H9 (cell line): ENCODE data around the gene DNAAF1. TPM values are rescaled to one million over a fixed set of nuclear protein-coding genes. Genes with fewer than 3 reads are reported as not detected.

ENCODE experiments used
- DNase-seq: peaks from one replicate; pipeline ENCODE4 v3.0.0-alpha.2; 2017
- H2AFZ ChIP-seq: one replicate; pipeline ENCODE4 v1.6.1; 2013; ENCODE audit warnings: mild to moderate bottlenecking, low read length, control low read depth, moderate library complexity
- H2AK5ac ChIP-seq: 2 replicates; pipeline ENCODE4 v1.6.1; 2013; ENCODE audit warnings: low read length, control low read depth, mixed read lengths; ENCODE audit not compliant: insufficient read length
- H2BK120ac ChIP-seq: one replicate; pipeline ENCODE4 v1.6.1; 2013; ENCODE audit warnings: low read depth, mild to moderate bottlenecking, low read length, control low read depth, inconsistent platforms; ENCODE audit not compliant: poor library complexity, severe bottlenecking
- H2BK12ac ChIP-seq: 2 replicates; pipeline ENCODE4 v1.6.1; 2013; ENCODE audit warnings: low read length, control low read depth, mixed read lengths, low read depth; ENCODE audit not compliant: insufficient read length
- H2BK15ac ChIP-seq: 2 replicates; pipeline ENCODE4 v1.6.1; 2013; ENCODE audit warnings: low read depth, low read length, control low read depth
- H2BK20ac ChIP-seq: one replicate; pipeline ENCODE4 v1.6.1; 2013; ENCODE audit warnings: low read depth, mild to moderate bottlenecking, low read length, control low read depth, inconsistent platforms; ENCODE audit not compliant: poor library complexity, severe bottlenecking
- H2BK5ac ChIP-seq: 2 replicates; pipeline ENCODE4 v1.6.1; 2013; ENCODE audit warnings: low read length, control low read depth, mixed read lengths; ENCODE audit not compliant: insufficient read length
- H3K14ac ChIP-seq: 2 replicates; pipeline ENCODE4 v1.6.1; 2013; ENCODE audit warnings: low read length, control low read depth; ENCODE audit not compliant: insufficient read depth
- H3K18ac ChIP-seq: 2 replicates; pipeline ENCODE4 v1.6.1; 2013; ENCODE audit warnings: low read depth, mild to moderate bottlenecking, mixed read lengths, low read length, control low read depth; ENCODE audit not compliant: insufficient read length
- H3K23ac ChIP-seq: 2 replicates; pipeline ENCODE4 v1.6.1; 2013; ENCODE audit warnings: low read length, control low read depth, mixed read lengths, low read depth; ENCODE audit not compliant: insufficient read length
- H3K23me2 ChIP-seq: 2 replicates; pipeline ENCODE4 v1.6.1; 2013; ENCODE audit warnings: low read depth, mild to moderate bottlenecking, mixed read lengths, low read length, control low read depth; ENCODE audit not compliant: insufficient read length, poor library complexity, severe bottlenecking
- H3K27ac ChIP-seq: 2 replicates; pipeline ENCODE4 v1.5.1; 2013; ENCODE audit warnings: low read length, control low read depth, mixed read lengths, low read depth; ENCODE audit not compliant: insufficient read length
- H3K27me3 ChIP-seq: 2 replicates; pipeline ENCODE4 v1.6.1; 2013; ENCODE audit warnings: low read length, control low read depth, inconsistent platforms; ENCODE audit not compliant: insufficient read depth
- H3K4ac ChIP-seq: 2 replicates; pipeline ENCODE4 v1.6.1; 2013; ENCODE audit warnings: low read depth, mild to moderate bottlenecking, control low read depth, inconsistent platforms, low read length, moderate library complexity
- H3K4me1 ChIP-seq: 2 replicates; pipeline ENCODE4 v1.6.1; 2013; ENCODE audit warnings: low read length, control low read depth, inconsistent platforms; ENCODE audit not compliant: insufficient read depth
- H3K4me2 ChIP-seq: 2 replicates; pipeline ENCODE4 v1.6.1; 2013; ENCODE audit warnings: low read length, control low read depth, mixed read lengths; ENCODE audit not compliant: insufficient read length, insufficient read depth
- H3K56ac ChIP-seq: 2 replicates; pipeline ENCODE4 v1.6.1; 2013; ENCODE audit warnings: low read depth, mild to moderate bottlenecking, mixed read lengths, low read length, control low read depth; ENCODE audit not compliant: insufficient read length
- H3K79me1 ChIP-seq: 2 replicates; pipeline ENCODE4 v1.6.1; 2013; ENCODE audit warnings: low read depth, mild to moderate bottlenecking, moderate library complexity, low read length, control low read depth, inconsistent platforms; ENCODE audit not compliant: insufficient read depth, poor library complexity, severe bottlenecking
- H3K79me2 ChIP-seq: 2 replicates; pipeline ENCODE4 v1.6.1; 2013; ENCODE audit warnings: low read length, control low read depth, inconsistent platforms; ENCODE audit not compliant: insufficient read depth
- H3K9ac ChIP-seq: 2 replicates; pipeline ENCODE4 v1.6.1; 2013; ENCODE audit warnings: low read length, control low read depth, mixed read lengths; ENCODE audit not compliant: insufficient read length; ENCODE audit errors: extremely low read depth
- H3K9me3 ChIP-seq: one replicate; pipeline ENCODE4 v1.6.1; 2013; ENCODE audit warnings: low read depth, low read length, inconsistent platforms; ENCODE audit not compliant: control insufficient read depth
- H3T11ph ChIP-seq: one replicate; pipeline ENCODE4 v1.6.1; 2013; ENCODE audit warnings: mild to moderate bottlenecking, low read length, control low read depth, inconsistent platforms
- H4K20me1 ChIP-seq: one replicate; pipeline ENCODE4 v1.6.1; 2013; ENCODE audit not compliant: control insufficient read depth, insufficient read length, insufficient read depth
- H4K5ac ChIP-seq: 2 replicates; pipeline ENCODE4 v1.6.1; 2013; ENCODE audit warnings: low read depth, mild to moderate bottlenecking, mixed read lengths, low read length, control low read depth; ENCODE audit not compliant: insufficient read length
- H4K8ac ChIP-seq: replicated peaks from 2 replicates; pipeline ENCODE4 v1.6.1; 2013; ENCODE audit warnings: low read length, control low read depth, mixed read lengths, low read depth; ENCODE audit not compliant: insufficient read length
- H4K91ac ChIP-seq: 2 replicates; pipeline ENCODE4 v1.6.1; 2013; ENCODE audit warnings: low read depth, mild to moderate bottlenecking, moderate library complexity, mixed read lengths, low read length, control low read depth; ENCODE audit not compliant: insufficient read length
- H3K27ac Mint-ChIP-seq, 3 experiments: 2 replicates in 2 of 3; 3 replicates in 1 of 3; pipeline ENCODE4 v1.8.0; 2020 to 2021; ENCODE audit warnings: mixed read lengths in 3 of 3, mild to moderate bottlenecking in 1 of 3, moderate library complexity in 1 of 3
- H3K27me3 Mint-ChIP-seq: 2 replicates; pipeline ENCODE4 v1.8.0; 2021; ENCODE audit warnings: low read depth, mild to moderate bottlenecking, moderate library complexity, mixed read lengths
- H3K36me3 Mint-ChIP-seq, 3 experiments: 2 replicates in 2 of 3; 3 replicates in 1 of 3; pipeline ENCODE4 v1.8.0; 2020 to 2021; ENCODE audit warnings: low read depth in 3 of 3, mixed read lengths in 3 of 3; ENCODE audit not compliant: insufficient read depth in 1 of 3
- H3K4me1 Mint-ChIP-seq, 2 experiments: 2 replicates each; pipeline ENCODE4 v1.8.0; 2020; ENCODE audit warnings: mixed read lengths in 2 of 2
- H3K4me3 Mint-ChIP-seq, 2 experiments: 2 replicates in 1 of 2; 3 replicates in 1 of 2; pipeline ENCODE4 v1.8.0; 2020 to 2021; ENCODE audit warnings: mild to moderate bottlenecking in 2 of 2, mixed read lengths in 2 of 2, moderate library complexity in 1 of 2
- H3K9me3 Mint-ChIP-seq, 2 experiments: 2 replicates in 1 of 2; 3 replicates in 1 of 2; pipeline ENCODE4 v1.8.0; 2020; ENCODE audit warnings: mild to moderate bottlenecking in 2 of 2, mixed read lengths in 2 of 2, moderate library complexity in 1 of 2
- CTCF ChIP-seq: fragments of 200-600 bp; sonication (generic); conservative IDR thresholded peaks from 3 replicates; pipeline ENCODE4 v1.8.0; 2021; ENCODE audit warnings: antibody characterized with exemption, mild to moderate bottlenecking
- WGBS: extraction: QIAGEN DNeasy Blood & Tissue Kit; methylation state at CpG from one replicate; pipeline ENCODE4 v1.1.7; 2013; ENCODE audit warnings: missing lambda C conversion rate, low lambda C conversion rate, mixed read lengths; ENCODE audit not compliant: insufficient read length; ENCODE audit errors: extremely low coverage; 5-methylcytosine and 5-hydroxymethylcytosine counted together
- total RNA-seq: library from RNA; stranded (reverse); gene quantifications from 2 replicates; pipeline ENCODE4 v1.2.1, GENCODE V29; 2021

DNAAF1 gene
- total RNA-seq, 1 experiment from 2014 or later: not detected

- H4K91ac ChIP-seq: no peak overlapping the region
- no peak overlapping the region for H3K23ac ChIP-seq
- H3K4me1 ChIP-seq: no peaks in the 10 kb centered on the region; the same call in 1 of the 2 replicates
- H3K4ac ChIP-seq: no peak overlapping the region
- H3K9ac ChIP-seq: no peak overlapping the region
- no CpG with 5 or more reads among the region's 16 CpGs for WGBS
- no peaks in the 10 kb centered on the region for H3K79me2 ChIP-seq
- H3K9me3 ChIP-seq: no peaks in the 10 kb centered on the region
- Mint-ChIP-seq H3K36me3 (no peaks in the 10 kb centered on the region), H3K4me1 (peaks cover 6 to 31% of the 10 kb centered on the region in 2 experiments; a peak in 3 of 4 replicates), H3K9me3 (no peaks in the 10 kb centered on the region; a peak in 1 of 5 replicates), H3K27ac (peak overlapping the region in 2 of 3 experiments; percentile 55 to 70; a peak in 3 of 7 replicates), H3K27me3 (peaks cover 4% of the 10 kb centered on the region; the same call in 1 of the 2 replicates), H3K4me3 (no peak overlapping the region)
- DNase-seq: no peak
- H3K14ac ChIP-seq: 0 out of 2 replicates have a peak overlapping the region, but pooled peaks have one; percentile 14
- H4K8ac ChIP-seq: no peak overlapping the region
- H3K79me1 ChIP-seq: no peaks in the 10 kb centered on the region
- no peak overlapping the region for H3K18ac ChIP-seq
- no peak overlapping the region for H2BK120ac ChIP-seq
- no peak overlapping the region for H4K5ac ChIP-seq
- no peak overlapping the region for H3T11ph ChIP-seq
- H2AFZ ChIP-seq: no peak overlapping the region
- H2BK12ac ChIP-seq: no peak overlapping the region
- no peak overlapping the region for H2AK5ac ChIP-seq
- H2BK5ac ChIP-seq: no peak overlapping the region
- no peak overlapping the region for H3K56ac ChIP-seq
- no peaks in the 10 kb centered on the region for H3K23me2 ChIP-seq
- H3K4me2 ChIP-seq: no peak overlapping the region
- no peak overlapping the region for H2BK20ac ChIP-seq
- H4K20me1 ChIP-seq: no peaks in the 10 kb centered on the region
- no peak overlapping the region for H3K27ac ChIP-seq
- no peak overlapping the region for H2BK15ac ChIP-seq
- no peak for TF ChIP-seq CTCF
- H3K27me3 ChIP-seq: no peaks in the 10 kb centered on the region
Observed at GRCh38 chr16:84196727-84197394, 51.8 kb downstream of the DNAAF1 start.
